AG04450 (cell line): ENCODE data around the gene ANKRD65. TPM values are rescaled to one million over a fixed set of nuclear protein-coding genes. Genes with fewer than 3 reads are reported as not detected.
"Not testable (repeated sequence)": the region's sequence is repeated elsewhere in the genome, so short reads cannot be mapped to it uniquely, and the experiment has no call there.

Source experiments
- CTCF ChIA-PET: fragments of 300-600, 350-600 bp; formaldehyde crosslinking; extraction: SDS; loops from one replicate; lab custom pipeline; 2022; ENCODE audit warnings: antibody characterized with exemption, inconsistent platforms; lab: Charles Lee
- POLR2A ChIA-PET: fragments of 350-600 bp; formaldehyde crosslinking; extraction: SDS; loops from one replicate; lab custom pipeline; 2021; ENCODE audit warnings: antibody characterized with exemption, inconsistent platforms; lab: Yijun Ruan, JAX
- DNase-seq: peaks from one replicate; pipeline ENCODE4 v3.0.0-alpha.2; 2011; ENCODE audit warnings: low read depth, low spot score
- H3K27ac ChIP-seq: one replicate; pipeline ENCODE4 v1.5.1; 2012; ENCODE audit warnings: low read depth, low read length, control low read depth
- H3K27me3 ChIP-seq: one replicate; pipeline ENCODE4 v1.6.0; 2012; ENCODE audit warnings: low read length; ENCODE audit not compliant: control insufficient read depth, insufficient read depth
- H3K4me3 ChIP-seq: 2 replicates; pipeline ENCODE4 v1.5.1; 2011; ENCODE audit warnings: mild to moderate bottlenecking, low read depth, low read length, control low read depth
- H3K9me3 ChIP-seq: 2 replicates; pipeline ENCODE4 v1.5.1; 2012; ENCODE audit warnings: low read length; ENCODE audit not compliant: control insufficient read depth, insufficient read depth
- polyA minus RNA-seq: library from RNA; depleted of rRNA, polyadenylated mRNA; stranded (reverse); fragments of >200 nt; gene quantifications from 2 replicates; pipeline ENCODE4 v1.2.3, GENCODE V29; 2011; rRNA and poly(A)+ RNA removed
- polyA plus RNA-seq: library from polyadenylated mRNA; depleted of rRNA; stranded (reverse); fragments of >200 nt; gene quantifications from 2 replicates; pipeline ENCODE4 v1.2.3, GENCODE V29; 2011; rRNA removed
- TF ChIP-seq, protein P1 (sequence below): IDR thresholded peaks from 2 replicates; pipeline ENCODE4 v1.5.1; 2011; ENCODE audit warnings: low read depth, low read length, control low read depth, inconsistent platforms

Gene ANKRD65
- polyA plus RNA-seq: 0.16 and 0.24 TPM in 2 replicates
- 0.18 TPM in 1 of 2 replicates, not detected in the other for polyA minus RNA-seq

DNA sequence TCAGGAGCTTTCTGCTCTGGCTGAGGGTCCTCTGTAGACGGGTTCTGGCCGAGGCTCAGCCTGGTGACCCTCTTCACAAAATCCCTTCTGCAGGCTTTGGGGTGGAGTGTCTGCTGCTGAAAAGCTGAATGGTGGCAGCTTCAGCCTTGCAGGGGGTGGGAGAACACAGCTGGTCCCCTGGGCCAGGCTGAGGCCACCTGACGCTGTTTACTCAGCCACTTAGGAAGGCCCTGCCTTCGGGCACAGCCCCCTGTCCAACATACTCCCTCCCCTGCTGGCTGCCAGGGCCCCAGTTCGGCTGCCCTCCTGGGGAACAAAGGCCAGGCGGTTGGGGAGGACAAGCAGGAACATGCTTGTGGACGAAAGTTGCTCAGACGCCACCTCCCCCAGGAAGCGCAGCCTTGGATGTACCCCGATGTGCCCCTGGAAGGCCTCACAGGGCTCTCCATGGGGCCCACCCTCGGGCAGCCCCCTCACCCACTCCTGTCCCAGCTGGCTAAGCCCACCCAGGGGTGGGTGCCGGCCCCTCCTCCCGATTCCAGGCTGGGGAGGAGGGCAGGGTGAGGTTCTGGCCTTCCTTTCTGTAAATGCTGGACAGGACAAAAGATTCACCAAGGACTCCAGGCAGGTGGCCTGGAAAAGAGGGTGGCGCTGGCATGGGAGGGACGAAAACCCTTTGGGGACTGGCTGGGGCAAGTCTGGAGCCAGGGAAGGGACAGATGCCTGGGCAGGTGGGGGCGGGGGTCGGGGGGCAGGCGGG lies at the start of gene ANKRD65:
Gene ANKRD65 (minus strand): TSS at position 130 of the 760 bp plus-strand sequence. CDS start 271 bp downstream, outside the sequence.
- Histone ChIP-seq H3K27ac (no peak within 1 kb of the TSS), H3K9me3 (no peaks in the 10 kb centered on the region; the same call in 1 of the 2 replicates), H3K4me3 (no peak within 1 kb of the TSS), H3K27me3 (no peaks in the 10 kb centered on the region)
- POLR2A ChIA-PET: interaction anchor here (1.6 kb wide), 1 partner anchor 9 kb away, joined by 5 read pairs; no protein-coding TSS in a partner anchor
- CTCF ChIA-PET: no interaction called here
- no peak for DNase-seq
- TF ChIP-seq, protein P1, sequence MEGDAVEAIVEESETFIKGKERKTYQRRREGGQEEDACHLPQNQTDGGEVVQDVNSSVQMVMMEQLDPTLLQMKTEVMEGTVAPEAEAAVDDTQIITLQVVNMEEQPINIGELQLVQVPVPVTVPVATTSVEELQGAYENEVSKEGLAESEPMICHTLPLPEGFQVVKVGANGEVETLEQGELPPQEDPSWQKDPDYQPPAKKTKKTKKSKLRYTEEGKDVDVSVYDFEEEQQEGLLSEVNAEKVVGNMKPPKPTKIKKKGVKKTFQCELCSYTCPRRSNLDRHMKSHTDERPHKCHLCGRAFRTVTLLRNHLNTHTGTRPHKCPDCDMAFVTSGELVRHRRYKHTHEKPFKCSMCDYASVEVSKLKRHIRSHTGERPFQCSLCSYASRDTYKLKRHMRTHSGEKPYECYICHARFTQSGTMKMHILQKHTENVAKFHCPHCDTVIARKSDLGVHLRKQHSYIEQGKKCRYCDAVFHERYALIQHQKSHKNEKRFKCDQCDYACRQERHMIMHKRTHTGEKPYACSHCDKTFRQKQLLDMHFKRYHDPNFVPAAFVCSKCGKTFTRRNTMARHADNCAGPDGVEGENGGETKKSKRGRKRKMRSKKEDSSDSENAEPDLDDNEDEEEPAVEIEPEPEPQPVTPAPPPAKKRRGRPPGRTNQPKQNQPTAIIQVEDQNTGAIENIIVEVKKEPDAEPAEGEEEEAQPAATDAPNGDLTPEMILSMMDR: no peak

DNA sequence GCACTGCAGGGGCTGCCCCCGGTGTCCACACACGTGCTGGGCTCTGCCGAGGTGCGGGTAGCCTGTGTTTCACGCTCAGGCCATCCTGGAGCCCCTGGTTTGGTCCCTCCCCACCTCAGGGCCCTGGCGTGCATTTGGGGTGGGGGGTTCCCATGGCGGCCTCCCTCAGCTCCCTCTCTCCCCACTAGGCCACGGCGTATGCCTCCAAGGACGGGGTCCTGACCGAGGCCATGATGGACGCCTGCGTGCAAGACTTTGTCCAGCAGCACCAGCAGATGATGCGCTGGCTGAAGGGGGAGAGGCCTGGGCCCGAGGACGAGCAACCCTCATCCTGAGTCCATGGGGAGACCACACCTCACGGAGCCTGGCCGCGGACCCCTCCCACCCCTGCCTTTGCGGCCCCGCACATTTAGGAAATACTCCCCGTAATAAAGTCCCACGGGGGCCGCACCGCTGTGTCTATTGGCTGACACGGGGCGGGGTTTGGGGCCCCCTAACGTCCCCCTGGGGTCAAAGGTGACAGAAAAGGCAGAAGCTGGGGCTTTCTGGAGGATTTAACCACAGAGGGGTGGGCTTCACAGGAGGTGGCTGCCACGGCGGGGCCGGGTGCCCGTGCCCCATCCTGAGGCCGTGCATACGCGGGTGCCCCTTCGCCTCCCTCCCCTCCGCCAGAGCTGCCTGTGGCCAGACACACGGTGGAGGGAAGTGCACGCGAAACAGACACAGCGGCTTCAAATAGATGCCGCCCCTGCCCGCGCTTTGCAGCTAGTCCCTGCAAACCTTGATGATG lies 47.3 kb upstream of the ANKRD65 start:
- H3K27ac ChIP-seq, H3K4me3 ChIP-seq, H3K27me3 ChIP-seq, POLR2A ChIA-PET, CTCF ChIA-PET, DNase-seq, H3K9me3 ChIP-seq: not testable (repeated sequence)

GRCh38 chr1:1463312-1463711 lies 42.2 kb upstream of the ANKRD65 start:
- DNase-seq: no peak
- no peak overlapping the region for H3K27ac ChIP-seq
- H3K9me3 ChIP-seq: no peaks in the 10 kb centered on the region
- TF ChIP-seq, protein P1: no peak
- no peaks in the 10 kb centered on the region for H3K27me3 ChIP-seq
- H3K4me3 ChIP-seq: no peak overlapping the region
- ChIA-PET POLR2A (interaction anchor here (0.9 kb wide), 1 partner anchor 88 kb away, joined by 3 read pairs; no protein-coding TSS in a partner anchor), CTCF (no interaction called here)

DNA sequence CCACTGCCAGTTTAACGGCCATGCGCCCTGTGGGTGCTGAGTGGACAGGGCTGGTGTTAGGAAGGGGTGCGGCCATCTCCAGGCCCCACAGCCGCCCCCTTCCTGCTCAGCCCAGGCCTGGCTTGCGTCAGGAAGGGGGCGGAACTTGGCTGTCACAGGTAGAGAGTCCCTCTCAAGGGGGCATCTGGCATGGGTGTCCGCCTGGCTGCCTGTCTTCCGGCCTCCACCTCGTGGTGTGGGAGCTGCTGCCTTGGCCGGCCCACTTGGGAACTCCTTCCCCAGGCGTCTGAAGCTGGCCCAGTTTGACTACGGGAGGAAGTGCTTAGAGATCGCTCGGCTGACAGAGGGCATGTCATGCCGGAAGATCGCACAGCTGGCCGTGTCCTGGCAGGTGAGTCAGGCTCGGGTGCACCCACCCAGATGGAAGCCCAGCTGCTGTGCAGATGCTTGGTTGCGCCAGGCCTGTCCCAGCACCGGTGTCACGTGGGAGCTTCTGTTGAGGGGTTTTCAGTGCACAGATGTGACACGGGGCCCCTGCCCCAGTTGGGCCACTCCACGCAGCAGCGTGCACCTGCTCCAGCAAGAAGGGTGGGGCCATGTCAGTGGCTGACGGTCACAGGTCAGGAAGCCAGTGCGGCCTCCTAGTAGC lies 41.4 kb upstream of the ANKRD65 start:
- Histone ChIP-seq H3K27me3 (no peaks in the 10 kb centered on the region), H3K9me3 (no peaks in the 10 kb centered on the region), H3K4me3 (no peak overlapping the region), H3K27ac (no peak overlapping the region)
- no peak for DNase-seq
- ChIA-PET POLR2A (no interaction called here), CTCF (no interaction called here)
- TF ChIP-seq, protein P1: no peak

GRCh38 chr1:1461721-1462317 lies 40.7 kb upstream of the ANKRD65 start:
- CTCF ChIA-PET: no interaction called here
- POLR2A ChIA-PET: no interaction called here

More at GRCh38 chr1:1461721-1462317, 40.7 kb upstream of the ANKRD65 start:
- DNase-seq: no peak
- no peak overlapping the region for H3K27ac ChIP-seq
- TF ChIP-seq, protein P1: no peak
- H3K27me3 ChIP-seq: no peaks in the 10 kb centered on the region
- H3K4me3 ChIP-seq: no peak overlapping the region
- no peaks in the 10 kb centered on the region for H3K9me3 ChIP-seq
